LNCAP (cell line): Measurements from ENCODE around the gene ZNF746.

Experiments used
- TF ChIP-seq, protein P1 (sequence below): fragments of 450-650 bp; IDR thresholded peaks from 2 replicates; pipeline ENCODE4 v1.5.1; 2017; ENCODE audit warnings: mild to moderate bottlenecking

The ZNF746 gene

DNA sequence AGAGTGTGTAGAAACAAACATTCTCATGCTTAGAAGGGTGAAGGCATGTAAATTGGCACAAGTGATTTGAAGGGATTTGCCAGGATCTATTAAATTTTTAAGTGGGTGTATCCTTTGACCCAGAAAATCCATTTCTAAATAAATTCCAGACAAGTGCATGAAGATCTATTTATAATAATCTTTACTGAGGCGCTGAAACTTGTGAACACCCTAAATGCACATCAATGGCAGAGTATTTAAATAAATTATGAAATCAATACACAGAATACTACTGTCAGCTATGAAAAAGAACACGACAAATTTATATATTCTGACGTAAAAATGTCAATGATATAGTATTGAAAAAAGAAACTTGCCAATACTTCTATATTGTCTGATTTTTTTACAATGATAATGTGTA lies 54.7 kb downstream of the ZNF746 start:
- TF ChIP-seq, protein P1, sequence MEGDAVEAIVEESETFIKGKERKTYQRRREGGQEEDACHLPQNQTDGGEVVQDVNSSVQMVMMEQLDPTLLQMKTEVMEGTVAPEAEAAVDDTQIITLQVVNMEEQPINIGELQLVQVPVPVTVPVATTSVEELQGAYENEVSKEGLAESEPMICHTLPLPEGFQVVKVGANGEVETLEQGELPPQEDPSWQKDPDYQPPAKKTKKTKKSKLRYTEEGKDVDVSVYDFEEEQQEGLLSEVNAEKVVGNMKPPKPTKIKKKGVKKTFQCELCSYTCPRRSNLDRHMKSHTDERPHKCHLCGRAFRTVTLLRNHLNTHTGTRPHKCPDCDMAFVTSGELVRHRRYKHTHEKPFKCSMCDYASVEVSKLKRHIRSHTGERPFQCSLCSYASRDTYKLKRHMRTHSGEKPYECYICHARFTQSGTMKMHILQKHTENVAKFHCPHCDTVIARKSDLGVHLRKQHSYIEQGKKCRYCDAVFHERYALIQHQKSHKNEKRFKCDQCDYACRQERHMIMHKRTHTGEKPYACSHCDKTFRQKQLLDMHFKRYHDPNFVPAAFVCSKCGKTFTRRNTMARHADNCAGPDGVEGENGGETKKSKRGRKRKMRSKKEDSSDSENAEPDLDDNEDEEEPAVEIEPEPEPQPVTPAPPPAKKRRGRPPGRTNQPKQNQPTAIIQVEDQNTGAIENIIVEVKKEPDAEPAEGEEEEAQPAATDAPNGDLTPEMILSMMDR: no peak

- TF ChIP-seq, protein P1: no peak
Observed at GRCh38 chr7:149440222-149440621, 57.4 kb downstream of the ZNF746 start.

- TF ChIP-seq, protein P1: no peak
Observed at GRCh38 chr7:149436358-149436757, 61.3 kb downstream of the ZNF746 start.

DNA sequence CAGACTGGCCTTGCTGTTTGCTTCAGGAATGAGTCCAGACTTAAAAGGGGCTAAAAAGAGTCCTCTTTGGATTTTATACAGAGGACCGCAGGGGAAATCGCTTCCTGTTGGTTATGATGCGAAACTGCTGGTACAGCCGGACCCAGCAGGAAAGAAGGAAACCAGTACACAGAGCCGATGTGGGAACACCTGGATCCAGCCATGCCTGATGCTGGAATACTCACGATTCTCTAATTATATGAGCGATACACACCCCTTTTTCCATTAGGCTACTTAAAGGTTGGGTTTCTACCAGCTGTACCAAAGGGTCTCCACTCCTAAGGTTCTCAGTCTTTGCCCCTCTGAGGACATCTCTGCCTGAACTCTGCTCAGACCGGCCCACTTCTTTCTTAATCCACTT lies 64.5 kb downstream of the ZNF746 start:
- TF ChIP-seq, protein P1: no peak

- TF ChIP-seq, protein P1: no peak
Observed at GRCh38 chr7:149432121-149432691, 65.4 kb downstream of the ZNF746 start.

GRCh38 chr7:149431486-149432120 lies 66.0 kb downstream of the ZNF746 start:
- TF ChIP-seq, protein P1: no peak

DNA sequence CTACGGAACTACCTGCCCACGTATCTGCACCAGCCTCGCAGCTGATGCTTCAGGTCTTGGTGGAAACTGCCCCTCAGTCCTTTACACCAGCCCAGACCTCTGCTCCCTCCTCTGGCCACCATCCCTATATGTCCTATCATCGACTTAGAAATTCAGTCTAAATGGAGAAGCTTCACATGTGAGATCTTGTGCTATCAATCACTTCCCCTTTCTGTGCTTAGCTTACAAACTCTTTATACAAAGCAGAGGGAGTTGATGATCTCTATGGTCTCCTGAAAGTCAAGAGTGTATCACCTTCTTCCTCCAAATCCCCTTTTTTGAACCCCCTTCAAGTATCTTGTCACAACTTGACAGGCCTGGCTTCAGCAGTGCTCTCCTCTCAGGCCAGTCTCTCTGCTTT lies 67.4 kb downstream of the ZNF746 start:
- TF ChIP-seq, protein P1: no peak

DNA sequence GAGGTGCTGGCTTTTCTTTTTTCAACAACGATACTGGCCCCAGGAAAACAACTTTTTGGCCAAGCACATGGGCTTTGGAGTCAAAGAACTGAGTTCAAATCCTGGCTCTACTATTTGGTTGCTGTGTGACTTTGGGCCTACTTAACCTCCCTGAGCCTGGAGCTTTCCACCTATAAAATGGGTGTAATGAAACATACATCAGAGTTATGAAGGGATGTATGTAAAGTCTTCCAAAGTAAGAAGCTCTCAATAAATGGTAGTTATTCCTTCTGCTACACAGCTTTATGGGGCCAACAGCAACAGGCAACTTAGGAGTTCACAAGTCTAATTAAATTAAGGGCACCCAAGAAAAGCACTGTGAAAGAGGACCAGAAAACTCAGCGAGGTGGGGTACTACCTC lies 69.7 kb downstream of the ZNF746 start:
- TF ChIP-seq, protein P1: no peak
